H1 (cell line): ENCODE measurements around the gene TTC23. TPM values are rescaled to one million over a fixed set of nuclear protein-coding genes. Genes with fewer than 3 reads are reported as not detected.
A peak's percentile ranks its signal among the peaks of the same experiment; 100 is the strongest.

ENCODE experiments used
- CTCF ChIA-PET: fragments of 300-600 bp; sonication (Branson Sonifier 250); formaldehyde crosslinking; loops from one replicate; lab custom pipeline; 2021; ENCODE audit not compliant: partially characterized antibody; lab: Charles Lee
- POLR2A ChIA-PET: fragments of 300-600 bp; sonication (Branson Sonifier 250); formaldehyde crosslinking; loops from one replicate; lab custom pipeline; 2021; ENCODE audit warnings: inconsistent platforms; ENCODE audit not compliant: partially characterized antibody; lab: Charles Lee
- DNase-seq, 2 experiments: peaks; one replicate each; pipeline versions ENCODE4 v3.0.0 to v3.0.0-alpha.2; 2010 to 2022; ENCODE audit warnings: low spot score in 2 of 2, low read depth in 1 of 2, mixed read lengths in 1 of 2
- FAIRE-seq: peaks from 2 replicates; lab custom pipeline; 2011; peaks lifted over from hg19 to GRCh38; lab: Jason Lieb, UNC
- H2AFZ ChIP-seq: 2 replicates; pipeline ENCODE4 v1.8.1; 2012; ENCODE audit warnings: low read length, inconsistent platforms
- H2AK5ac ChIP-seq: 2 replicates; pipeline ENCODE4 v1.6.1; 2013; ENCODE audit warnings: low read depth, low read length
- H2BK120ac ChIP-seq: replicated peaks from 2 replicates; pipeline ENCODE3; 2013; ENCODE audit warnings: low read depth, low read length, inconsistent platforms
- H2BK12ac ChIP-seq: 2 replicates; pipeline ENCODE4 v1.6.1; 2013; ENCODE audit warnings: low read depth, low read length
- H2BK15ac ChIP-seq: 2 replicates; pipeline ENCODE4 v1.6.1; 2013; ENCODE audit warnings: low read length
- H2BK20ac ChIP-seq: 2 replicates; pipeline ENCODE4 v1.6.1; 2013; ENCODE audit warnings: low read length
- H2BK5ac ChIP-seq: 2 replicates; pipeline ENCODE4 v1.6.1; 2013; ENCODE audit warnings: low read depth, low read length
- H3K14ac ChIP-seq: 2 replicates; pipeline ENCODE4 v1.6.1; 2013; ENCODE audit warnings: inconsistent platforms; ENCODE audit not compliant: insufficient read length
- H3K18ac ChIP-seq: 2 replicates; pipeline ENCODE4 v1.6.1; 2013; ENCODE audit warnings: low read length; ENCODE audit errors: extremely low read depth
- H3K23ac ChIP-seq: 2 replicates; pipeline ENCODE4 v1.6.1; 2013; ENCODE audit warnings: inconsistent platforms; ENCODE audit not compliant: insufficient read length
- H3K23me2 ChIP-seq: 2 replicates; pipeline ENCODE4 v1.6.1; 2013; ENCODE audit warnings: low read depth, low read length
- H3K27ac ChIP-seq: 2 replicates; pipeline ENCODE4 v1.6.1; 2011; ENCODE audit warnings: low read depth, low read length, inconsistent platforms
- H3K27me3 ChIP-seq, 4 experiments: replicated peaks in 1 of 4; 1 replicate in 1 of 4; 2 replicates in 3 of 4; pipeline versions ENCODE4 v1.6.1 to v1.8.1; 2011 to 2013; ENCODE audit warnings: low read length in 3 of 4, mild to moderate bottlenecking in 3 of 4, inconsistent platforms in 2 of 4, mixed read lengths in 2 of 4, moderate library complexity in 1 of 4; ENCODE audit not compliant: control insufficient read depth in 3 of 4, insufficient read depth in 3 of 4; ENCODE audit errors: extremely low read depth in 1 of 4
- H3K36me3 ChIP-seq, 4 experiments: 2 replicates each; pipeline versions ENCODE4 v1.6.1 to v1.8.1; 2011 to 2013; ENCODE audit warnings: mild to moderate bottlenecking in 4 of 4, low read length in 3 of 4, moderate library complexity in 2 of 4, control low read depth in 1 of 4, inconsistent platforms in 1 of 4; ENCODE audit not compliant: insufficient read depth in 4 of 4, control insufficient read depth in 2 of 4
- H3K4ac ChIP-seq: replicated peaks from 2 replicates; pipeline ENCODE3; 2013; ENCODE audit warnings: low read length, low read depth, mixed read lengths, inconsistent platforms; ENCODE audit not compliant: insufficient read length
- H3K4me1 ChIP-seq, 4 experiments: replicated peaks in 1 of 4; 1 replicate in 1 of 4; 2 replicates in 3 of 4; pipeline versions ENCODE4 v1.6.1 to v1.8.1; 2011 to 2013; ENCODE audit warnings: low read length in 3 of 4, inconsistent platforms in 2 of 4, mixed read lengths in 1 of 4; ENCODE audit not compliant: insufficient read depth in 4 of 4, control insufficient read depth in 3 of 4
- H3K4me2 ChIP-seq, 2 experiments: 2 replicates each; pipeline versions ENCODE4 v1.6.1 to v1.8.1; 2011 to 2013; ENCODE audit warnings: low read depth in 2 of 2, low read length in 2 of 2, control low read depth in 1 of 2, inconsistent platforms in 1 of 2, mild to moderate bottlenecking in 1 of 2; ENCODE audit not compliant: insufficient read depth in 1 of 2
- H3K4me3 ChIP-seq, 4 experiments: fragments of 200-600, 300-600 bp in 1 of 4; sonication (generic), shearing (Covaris generic), sonication (Bioruptor Twin) in 1 of 4; 2 replicates each; pipeline versions ENCODE4 v1.5.1 to v1.8.1; 2011 to 2016; ENCODE audit warnings: low read length in 4 of 4, low read depth in 3 of 4, control low read depth in 2 of 4, inconsistent platforms in 2 of 4, mild to moderate bottlenecking in 2 of 4, mixed read lengths in 1 of 4, moderate library complexity in 1 of 4; ENCODE audit not compliant: insufficient read depth in 2 of 4; ENCODE audit errors: extremely low read depth in 1 of 4
- H3K56ac ChIP-seq: replicated peaks from 2 replicates; pipeline ENCODE3; 2013; ENCODE audit warnings: low read depth, mild to moderate bottlenecking, mixed read lengths, low read length, inconsistent platforms; ENCODE audit not compliant: insufficient read length
- H3K79me1 ChIP-seq: 2 replicates; pipeline ENCODE4 v1.6.1; 2013; ENCODE audit warnings: low read depth, low read length, control low read depth
- H3K79me2 ChIP-seq, 2 experiments: 2 replicates each; pipeline versions ENCODE4 v1.6.1 to v1.8.1; 2012 to 2013; ENCODE audit warnings: low read length in 2 of 2, mild to moderate bottlenecking in 2 of 2, inconsistent platforms in 1 of 2; ENCODE audit not compliant: insufficient read depth in 2 of 2, control insufficient read depth in 1 of 2
- H3K9ac ChIP-seq, 4 experiments: replicated peaks in 1 of 4; 1 replicate in 1 of 4; 2 replicates in 3 of 4; pipeline versions ENCODE4 v1.6.1 to v1.8.1; 2011 to 2013; ENCODE audit warnings: low read depth in 3 of 4, low read length in 3 of 4, control low read depth in 2 of 4, mild to moderate bottlenecking in 2 of 4, moderate library complexity in 2 of 4, inconsistent platforms in 1 of 4; ENCODE audit errors: extremely low read depth in 1 of 4
- H3K9me3 ChIP-seq, 2 experiments: 2 replicates each; pipeline versions ENCODE4 v1.6.1 to v1.8.1; 2012 to 2013; ENCODE audit warnings: mild to moderate bottlenecking in 2 of 2, moderate library complexity in 2 of 2, control low read depth in 1 of 2, inconsistent platforms in 1 of 2, low read depth in 1 of 2, low read length in 1 of 2, mixed read lengths in 1 of 2; ENCODE audit not compliant: insufficient read depth in 2 of 2
- H4K20me1 ChIP-seq, 2 experiments: replicated peaks in 1 of 2; 2 replicates each; pipeline versions ENCODE3 to v1.8.1; 2011 to 2013; ENCODE audit warnings: inconsistent platforms in 2 of 2, low read length in 2 of 2, mild to moderate bottlenecking in 1 of 2; ENCODE audit not compliant: insufficient read depth in 2 of 2, control insufficient read depth in 1 of 2
- H4K5ac ChIP-seq: 2 replicates; pipeline ENCODE4 v1.6.1; 2013; ENCODE audit warnings: low read length, low read depth, mixed read lengths, inconsistent platforms; ENCODE audit not compliant: insufficient read length
- H4K8ac ChIP-seq: 2 replicates; pipeline ENCODE4 v1.8.0; 2013; ENCODE audit warnings: mild to moderate bottlenecking, moderate library complexity, low read length, inconsistent platforms; ENCODE audit not compliant: insufficient read depth; ENCODE audit errors: extremely low read depth
- H4K91ac ChIP-seq: replicated peaks from 2 replicates; pipeline ENCODE3; 2013; ENCODE audit warnings: low read length, mixed read lengths, inconsistent platforms; ENCODE audit not compliant: insufficient read length
- BCL11A ChIP-seq, 2 experiments: IDR thresholded peaks; one replicate each; pipeline ENCODE4 v1.6.1; 2011; ENCODE audit warnings: low read depth in 2 of 2, low read length in 2 of 2, mild to moderate bottlenecking in 2 of 2
- CBX5 ChIP-seq: fragments of 300-800, 300-1000 bp; sonication (generic); IDR thresholded peaks from 2 replicates; pipeline ENCODE4 v1.7.1; 2016; ENCODE audit warnings: antibody characterized with exemption, low read length, low read depth
- CTBP2 ChIP-seq: IDR thresholded peaks from 2 replicates; pipeline ENCODE4 v1.7.0; 2011; ENCODE audit warnings: borderline replicate concordance, mild to moderate bottlenecking, moderate library complexity, mixed read lengths, low read length; ENCODE audit not compliant: insufficient read depth, insufficient read length
- E2F6 ChIP-seq: IDR thresholded peaks from 2 replicates; pipeline ENCODE4 v1.6.1; 2012; ENCODE audit warnings: inconsistent platforms
- GTF2F1 ChIP-seq: IDR thresholded peaks from 2 replicates; pipeline ENCODE4 v1.6.1; 2012; ENCODE audit warnings: low read depth, low read length, improper control_type of control experiment, borderline replicate concordance
- JUN ChIP-seq: IDR thresholded peaks from 2 replicates; pipeline ENCODE4 v1.6.1; 2011; ENCODE audit warnings: low read depth, mild to moderate bottlenecking, improper control_type of control experiment, low read length
- POLR2AphosphoS5 ChIP-seq: IDR thresholded peaks from 2 replicates; pipeline ENCODE4 v1.6.1; 2011; ENCODE audit warnings: low read depth, low read length
- SRF ChIP-seq: IDR thresholded peaks from 2 replicates; pipeline ENCODE4 v1.6.1; 2011; ENCODE audit warnings: mild to moderate bottlenecking, low read depth, low read length, moderate library complexity
- WGBS, 2 experiments: shearing (Covaris generic) in 1 of 2; methylation state at CpG; one replicate each; pipeline versions ENCODE4 v1.1.6 to v1.1.7; 2013 to 2015; ENCODE audit warnings: low lambda C conversion rate in 2 of 2, mixed read lengths in 2 of 2, inconsistent platforms in 1 of 2, low coverage in 1 of 2, missing lambda C conversion rate in 1 of 2; ENCODE audit not compliant: insufficient replicate concordance in 2 of 2, insufficient coverage in 1 of 2, insufficient read length in 1 of 2; ENCODE audit errors: extremely low coverage in 1 of 2, missing lambda C conversion rate in 1 of 2; 5-methylcytosine and 5-hydroxymethylcytosine counted together
- polyA plus RNA-seq, 7 experiments: library from polyadenylated mRNA; depleted of rRNA in 3 of 7; stranded (reverse) in 5 of 7; unstranded in 2 of 7; fragments of >200 nt in 5 of 7; fragments of 200-250 nt in 2 of 7; gene quantifications; 1 replicate in 5 of 7; 2 replicates in 1 of 7; 4 replicates in 1 of 7; pipeline versions ENCODE4 v1.2.1 to v1.2.3, GENCODE V29; 2011 to 2013; ENCODE audit warnings: missing spikeins in 2 of 7, mixed read lengths in 2 of 7
- total RNA-seq: library from RNA; stranded (reverse); fragmentation: NEBNext Ultra II Directional; extraction: Animal tissue kit (Norgen Biotek cat#: 25700); gene quantifications from 2 replicates; pipeline ENCODE4 v1.2.1, GENCODE V29; 2021

Gene TTC23
- total and polyA plus RNA-seq, 2 of the 8 experiments (the other 6 are each of a cell fraction or from before 2014, with no cell fraction given): 4.8 to 23.0 TPM

GRCh38 chr15:99114511-99115299, 134.7 kb downstream of the TTC23 start:
- H3K9me3 ChIP-seq: no peaks in the 10 kb centered on the region
- H3K23me2 ChIP-seq: no peaks in the 10 kb centered on the region
- TF ChIP-seq SRF (no peak), CTBP2 (no peak), BCL11A (IDR thresholded peaks at IDR 0.05; ENCODE audit: low read depth in 2 of 2, low read length in 2 of 2) (no peak), POLR2AphosphoS5 (no peak), E2F6 (no peak), GTF2F1 (no peak), CBX5 (no peak), JUN (no peak)
- H4K20me1 ChIP-seq: no peaks in the 10 kb centered on the region
- no peak overlapping the region for H3K4me2 ChIP-seq
- no peak overlapping the region for H3K56ac ChIP-seq
- H3K27ac ChIP-seq: no peak overlapping the region
- no peak overlapping the region for H3K4ac ChIP-seq
- H3K27me3 ChIP-seq: no peaks in the 10 kb centered on the region
- no peak overlapping the region for H3K4me3 ChIP-seq
- H2AFZ ChIP-seq: no peak overlapping the region
- no peak overlapping the region for H2BK120ac ChIP-seq
- no peak overlapping the region for H2BK20ac ChIP-seq
- H2BK5ac ChIP-seq: no peak overlapping the region
- H3K18ac ChIP-seq: no peak overlapping the region
- WGBS, 2 experiments: 87% methylated on average over 12 of the region's 12 CpGs; no CpG with 5 or more reads in 1 of the 2 experiments
- no peak overlapping the region for H2BK12ac ChIP-seq
- H2BK15ac ChIP-seq: no peak overlapping the region
- no peak overlapping the region for H3K14ac ChIP-seq
- H4K5ac ChIP-seq: no peak overlapping the region
- H3K9ac ChIP-seq: no peak overlapping the region
- H4K91ac ChIP-seq: no peak overlapping the region
- FAIRE-seq (no peak), DNase-seq (no peak)
- no peaks in the 10 kb centered on the region for H3K4me1 ChIP-seq
- ChIA-PET POLR2A (no interaction called here), CTCF (interaction anchor here (1.5 to 1.9 kb wide), 2 partner anchors 9 to 14 kb away, joined by 6 to 8 read pairs; no protein-coding TSS in a partner anchor)
- no peak overlapping the region for H4K8ac ChIP-seq
- H3K79me1 ChIP-seq: no peaks in the 10 kb centered on the region
- H2AK5ac ChIP-seq: 0 out of 2 replicates have a peak overlapping the region, but pooled peaks have one; percentile 24
- no peaks in the 10 kb centered on the region for H3K36me3 ChIP-seq
- no peak overlapping the region for H3K23ac ChIP-seq
- no peaks in the 10 kb centered on the region for H3K79me2 ChIP-seq
